ENCODE results near the gene WDR7.

WDR7 gene

DNA sequence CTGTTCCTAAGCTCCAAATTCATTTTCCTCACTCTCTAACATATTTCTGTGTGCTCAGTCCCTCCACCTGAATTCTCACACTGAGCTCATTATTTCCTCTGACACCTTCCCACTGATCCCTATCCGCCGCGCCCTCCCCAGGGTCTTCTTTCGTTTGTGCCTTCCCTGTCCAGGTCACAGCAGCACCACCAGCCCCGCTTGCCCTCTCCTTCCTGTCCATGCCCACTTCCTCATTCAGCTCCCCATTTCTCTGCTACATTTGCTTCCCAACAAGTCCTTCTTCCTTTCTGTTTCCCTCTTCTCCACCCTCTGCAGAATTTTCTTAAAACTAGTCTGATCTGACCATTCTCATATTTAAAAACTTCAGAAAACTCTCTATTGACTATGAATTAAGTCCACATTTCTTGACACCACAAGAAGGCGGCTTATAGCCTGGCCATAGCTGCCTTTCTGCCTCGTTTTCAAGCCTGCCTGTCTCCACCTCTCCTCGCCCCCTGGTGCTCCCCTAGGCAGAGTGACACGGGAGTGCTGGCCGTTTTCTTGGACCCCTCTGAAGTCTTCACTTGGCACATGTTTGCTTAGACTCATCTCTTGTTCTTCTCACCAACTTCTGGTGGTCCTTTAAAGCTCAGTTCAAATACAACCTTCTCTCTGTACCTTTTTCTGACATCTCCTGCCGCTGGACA, 357.0 kb downstream of the WDR7 start:
- H3K27ac ChIP-seq: no peak overlapping the region
- TF ChIP-seq CTCF (conservative IDR thresholded peaks at IDR 0.05): no peak

- no peak overlapping the region for H3K27ac ChIP-seq
- no peak for TF ChIP-seq CTCF (conservative IDR thresholded peaks at IDR 0.05)
These were observed 358.7 kb downstream of the WDR7 start for GRCh38 chr18:57009844-57010243.

GRCh38 chr18:57014772-57015413, 363.7 kb downstream of the WDR7 start:
- no peak for TF ChIP-seq CTCF (conservative IDR thresholded peaks at IDR 0.05)
- no peak overlapping the region for H3K27ac ChIP-seq

- no peak overlapping the region for H3K27ac ChIP-seq
- no peak for TF ChIP-seq CTCF (conservative IDR thresholded peaks at IDR 0.05)
These were observed 364.3 kb downstream of the WDR7 start for GRCh38 chr18:57015451-57015850.

GRCh38 chr18:57018845-57019244, 367.7 kb downstream of the WDR7 start:
- no peak for TF ChIP-seq CTCF (conservative IDR thresholded peaks at IDR 0.05)

GRCh38 chr18:57022716-57023115, 371.6 kb downstream of the WDR7 start:
- no peak overlapping the region for H3K27ac ChIP-seq
- no peak for TF ChIP-seq CTCF (conservative IDR thresholded peaks at IDR 0.05)

More at GRCh38 chr18:57018845-57019244, 367.7 kb downstream of the WDR7 start:
- H3K27ac ChIP-seq: no peak overlapping the region

GRCh38 chr18:57023275-57023882, 372.2 kb downstream of the WDR7 start:
- H3K27ac ChIP-seq: no peak overlapping the region
- no peak for TF ChIP-seq CTCF (conservative IDR thresholded peaks at IDR 0.05)

Measured in VCaP (cell line).